ENCODE data around the gene GUCD1.
A peak's percentile ranks its signal among the peaks of the same experiment; 100 is the strongest.
"Not testable (repeated sequence)": the region's sequence is repeated elsewhere in the genome, so short reads cannot be mapped to it uniquely, and the experiment has no call there.

Gene GUCD1

GRCh38 chr22:24554313-24555164 is at the start of gene GUCD1:
GUCD1 (minus strand) TSS chr22:24555138; CDS start chr22:24554991, 147 bp downstream.
- no peak for DNase-seq (ENCODE audit: low spot score)

- DNase-seq (ENCODE audit: low spot score), result not testable (repeated sequence)
Observed at GRCh38 chr22:24603770-24604629, 49.1 kb upstream of the GUCD1 start.

GRCh38 chr22:24602847-24603769 is 48.2 kb upstream of the GUCD1 start, which contains the start of gene GGT1:
GGT1 (plus strand) TSS chr22:24603193; CDS start chr22:24611082, 7,889 bp downstream.
- not testable (repeated sequence) for DNase-seq (ENCODE audit: low spot score)

- DNase-seq (ENCODE audit: low spot score), result not testable (repeated sequence)
Observed at GRCh38 chr22:24602105-24602749, 47.3 kb upstream of the GUCD1 start.

- no peak for DNase-seq (ENCODE audit: low spot score)
Observed at GRCh38 chr22:24601217-24602104, 46.5 kb upstream of the GUCD1 start.

GRCh38 chr22:24599958-24600715 is 45.2 kb upstream of the GUCD1 start:
- not testable (repeated sequence) for DNase-seq (ENCODE audit: low spot score)

GRCh38 chr22:24599514-24599913 is 44.6 kb upstream of the GUCD1 start:
- no peak for DNase-seq (ENCODE audit: low spot score)

- DNase-seq (ENCODE audit: low spot score), result not testable (repeated sequence)
Observed at GRCh38 chr22:24597076-24597475, 42.1 kb upstream of the GUCD1 start.

- no peak for DNase-seq (ENCODE audit: low spot score)
Observed at GRCh38 chr22:24595863-24596262, 40.9 kb upstream of the GUCD1 start.

- no peak for DNase-seq (ENCODE audit: low spot score)
Observed at GRCh38 chr22:24595228-24595627, 40.3 kb upstream of the GUCD1 start.

GRCh38 chr22:24594569-24595120 is 39.7 kb upstream of the GUCD1 start:
- DNase-seq (ENCODE audit: low spot score), result no peak

- no peak for DNase-seq (ENCODE audit: low spot score)
Observed at GRCh38 chr22:24593836-24594568, 39.1 kb upstream of the GUCD1 start.

GRCh38 chr22:24593559-24593835 is 38.6 kb upstream of the GUCD1 start:
- not testable (repeated sequence) for DNase-seq (ENCODE audit: low spot score)

- DNase-seq (ENCODE audit: low spot score), result peak; percentile 90
Observed at GRCh38 chr22:24592851-24593558, 38.1 kb upstream of the GUCD1 start, which contains the start of gene LRRC75B. LRRC75B (minus strand) TSS chr22:24593073; CDS start chr22:24593039, 34 bp downstream.

- no peak for DNase-seq (ENCODE audit: low spot score)
Observed at GRCh38 chr22:24592058-24592850, 37.3 kb upstream of the GUCD1 start.

- no peak for DNase-seq (ENCODE audit: low spot score)
Observed at GRCh38 chr22:24591286-24591830, 36.4 kb upstream of the GUCD1 start.

All from left forelimb (tissue), 1 donor.